Tibial nerve (tissue), 4 donors: ENCODE data around the gene SLITRK1. TPM values are rescaled to one million over a fixed set of nuclear protein-coding genes. Genes with fewer than 3 reads are reported as not detected.

ENCODE experiments used
- DNase-seq, 2 donors: peaks; one replicate each; pipeline ENCODE4 v3.0.0-alpha.2; 2019; ENCODE audit warnings: low spot score in 2 of 2
- H3K27ac ChIP-seq, 4 donors: fragments of 200-600 bp; sonication (generic) in 3 of 4; one replicate each; pipeline ENCODE4 v1.5.1; 2017 to 2019; ENCODE audit warnings: mild to moderate bottlenecking in 1 of 4
- H3K27me3 ChIP-seq, 2 donors: fragments of 200-600 bp; sonication (generic) in 1 of 2; one replicate each; pipeline versions ENCODE4 v1.5.1 to v1.6.0; 2017 to 2019
- H3K36me3 ChIP-seq, 3 donors: fragments of 200-600 bp; sonication (generic); one replicate each; pipeline ENCODE4 v1.5.1; 2018 to 2019
- H3K4me1 ChIP-seq, 4 donors: fragments of 200-600 bp; sonication (generic) in 3 of 4; one replicate each; pipeline ENCODE4 v1.5.1; 2017 to 2019
- H3K4me3 ChIP-seq, 4 donors: fragments of 200-600 bp; sonication (generic) in 3 of 4; one replicate each; pipeline ENCODE4 v1.5.1; 2017 to 2019; ENCODE audit warnings: mild to moderate bottlenecking in 1 of 4, moderate library complexity in 1 of 4
- H3K9me3 ChIP-seq, 4 donors: fragments of 200-600 bp; sonication (generic) in 3 of 4; one replicate each; pipeline ENCODE4 v1.5.1; 2017 to 2019
- EP300 ChIP-seq, 2 donors: sonication (generic); formaldehyde crosslinking; IDR thresholded peaks; one replicate each; pipeline ENCODE4 v1.6.1; 2017; ENCODE audit warnings: antibody characterized with exemption in 2 of 2, mild to moderate bottlenecking in 1 of 2
- POLR2A ChIP-seq, 2 donors: fragments of 450-650 bp; IDR thresholded peaks; one replicate each; pipeline ENCODE4 v1.6.1; 2017; ENCODE audit warnings: antibody characterized with exemption in 2 of 2, mild to moderate bottlenecking in 2 of 2, moderate library complexity in 2 of 2
- WGBS, 2 donors: methylation state at CpG; one replicate each; pipeline ENCODE4 v1.1.5; 2018; 5-methylcytosine and 5-hydroxymethylcytosine counted together
- total RNA-seq, 4 donors: library from RNA; depleted of rRNA; stranded (reverse); fragments of >200 nt; gene quantifications; one replicate each; pipeline ENCODE4 v1.1.0, GENCODE V29; 2016
- TF ChIP-seq, protein P1 (sequence below), 5 experiments: fragments of 200-600 bp in 3 of 5; fragments of 450-650 bp in 2 of 5; sonication (generic) in 3 of 5; IDR thresholded peaks; one replicate each; pipeline ENCODE4 v1.5.1; 2016 to 2019; ENCODE audit warnings: antibody characterized with exemption in 5 of 5, mild to moderate bottlenecking in 3 of 5, moderate library complexity in 2 of 5

Gene SLITRK1
- total RNA-seq, 4 donors from 2014 or later = 0.90 to 2.0 (median 1.8) TPM

DNA sequence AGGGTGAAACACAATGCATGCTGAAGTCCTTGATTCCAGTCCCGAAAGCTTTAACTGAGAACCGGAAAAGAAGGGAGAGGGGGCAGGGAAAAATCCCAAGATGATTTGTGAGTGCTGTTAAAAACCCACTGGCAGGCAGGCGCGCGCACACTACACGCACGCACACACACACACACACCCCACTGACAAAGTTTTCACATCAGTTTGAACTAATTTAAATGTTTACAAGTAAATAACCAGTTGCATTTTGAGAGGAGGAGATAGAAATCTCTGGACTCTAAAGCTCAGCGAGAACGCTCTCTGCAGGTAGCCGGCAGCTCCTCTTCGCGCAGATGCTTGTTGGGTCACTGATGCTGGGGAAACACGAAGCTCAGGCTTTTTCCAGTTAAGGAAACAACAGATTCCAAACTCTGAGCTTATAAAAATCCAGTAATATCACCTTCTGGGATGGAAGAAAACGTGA lies 818 bp upstream of the SLITRK1 start:
- no peak for TF ChIP-seq POLR2A (IDR thresholded peaks at IDR 0.05)
- no peak for TF ChIP-seq EP300 (IDR thresholded peaks at IDR 0.05)
- TF ChIP-seq, protein P1, sequence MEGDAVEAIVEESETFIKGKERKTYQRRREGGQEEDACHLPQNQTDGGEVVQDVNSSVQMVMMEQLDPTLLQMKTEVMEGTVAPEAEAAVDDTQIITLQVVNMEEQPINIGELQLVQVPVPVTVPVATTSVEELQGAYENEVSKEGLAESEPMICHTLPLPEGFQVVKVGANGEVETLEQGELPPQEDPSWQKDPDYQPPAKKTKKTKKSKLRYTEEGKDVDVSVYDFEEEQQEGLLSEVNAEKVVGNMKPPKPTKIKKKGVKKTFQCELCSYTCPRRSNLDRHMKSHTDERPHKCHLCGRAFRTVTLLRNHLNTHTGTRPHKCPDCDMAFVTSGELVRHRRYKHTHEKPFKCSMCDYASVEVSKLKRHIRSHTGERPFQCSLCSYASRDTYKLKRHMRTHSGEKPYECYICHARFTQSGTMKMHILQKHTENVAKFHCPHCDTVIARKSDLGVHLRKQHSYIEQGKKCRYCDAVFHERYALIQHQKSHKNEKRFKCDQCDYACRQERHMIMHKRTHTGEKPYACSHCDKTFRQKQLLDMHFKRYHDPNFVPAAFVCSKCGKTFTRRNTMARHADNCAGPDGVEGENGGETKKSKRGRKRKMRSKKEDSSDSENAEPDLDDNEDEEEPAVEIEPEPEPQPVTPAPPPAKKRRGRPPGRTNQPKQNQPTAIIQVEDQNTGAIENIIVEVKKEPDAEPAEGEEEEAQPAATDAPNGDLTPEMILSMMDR (IDR thresholded peaks at IDR 0.05) = no peak
- 2% methylated on average over 14 of the region's 14 CpGs for WGBS, 2 donors
- peaks cover 0 to 40% of the 10 kb centered on the region in 2 donors for H3K27me3 ChIP-seq

DNA sequence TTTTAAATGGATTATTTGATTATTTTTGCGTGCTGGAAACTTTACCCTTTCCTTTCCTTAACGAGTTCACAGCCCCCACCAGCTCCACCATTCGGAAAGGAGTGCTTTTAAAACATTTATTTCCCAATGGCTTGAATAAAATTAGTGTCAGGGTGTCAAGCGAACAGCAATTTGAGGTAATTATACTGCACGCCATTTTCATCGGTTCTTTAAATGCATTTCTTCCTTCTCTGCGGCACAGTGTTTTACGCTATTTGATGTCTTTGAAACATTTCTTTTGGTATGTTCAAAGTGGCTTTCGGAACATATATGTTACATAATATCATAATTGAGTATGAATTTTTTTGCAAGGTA lies 309 bp upstream of the SLITRK1 start:
- DNase-seq = no peak
- H3K4me3 ChIP-seq = peak overlapping the region in 3 of 4 donors; percentile 31 to 52 (median 31)
- no peaks in the 10 kb centered on the region for H3K36me3 ChIP-seq
- H3K4me1 ChIP-seq = peaks cover 0 to 42% (median 0%) of the 10 kb centered on the region in 4 donors
- no peak overlapping the region for H3K27ac ChIP-seq
- TF ChIP-seq POLR2A (IDR thresholded peaks at IDR 0.05) = no peak
- TF ChIP-seq, protein P1 (IDR thresholded peaks at IDR 0.05) = no peak
- no peak for TF ChIP-seq EP300 (IDR thresholded peaks at IDR 0.05)
- peaks cover 0 to 40% of the 10 kb centered on the region in 2 donors for H3K27me3 ChIP-seq
- no peaks in the 10 kb centered on the region for H3K9me3 ChIP-seq
- 6% methylated on average over 9 of the region's 9 CpGs for WGBS, 2 donors

More for the DNA sequence above, 818 bp upstream of the SLITRK1 start:
- peaks cover 0 to 38% (median 0%) of the 10 kb centered on the region in 4 donors for H3K4me1 ChIP-seq
- peak overlapping the region in 2 of 4 donors; percentile 6 to 52 for H3K4me3 ChIP-seq
- H3K9me3 ChIP-seq = no peaks in the 10 kb centered on the region
- no peaks in the 10 kb centered on the region for H3K36me3 ChIP-seq
- H3K27ac ChIP-seq = no peak overlapping the region
- DNase-seq = no peak

DNA sequence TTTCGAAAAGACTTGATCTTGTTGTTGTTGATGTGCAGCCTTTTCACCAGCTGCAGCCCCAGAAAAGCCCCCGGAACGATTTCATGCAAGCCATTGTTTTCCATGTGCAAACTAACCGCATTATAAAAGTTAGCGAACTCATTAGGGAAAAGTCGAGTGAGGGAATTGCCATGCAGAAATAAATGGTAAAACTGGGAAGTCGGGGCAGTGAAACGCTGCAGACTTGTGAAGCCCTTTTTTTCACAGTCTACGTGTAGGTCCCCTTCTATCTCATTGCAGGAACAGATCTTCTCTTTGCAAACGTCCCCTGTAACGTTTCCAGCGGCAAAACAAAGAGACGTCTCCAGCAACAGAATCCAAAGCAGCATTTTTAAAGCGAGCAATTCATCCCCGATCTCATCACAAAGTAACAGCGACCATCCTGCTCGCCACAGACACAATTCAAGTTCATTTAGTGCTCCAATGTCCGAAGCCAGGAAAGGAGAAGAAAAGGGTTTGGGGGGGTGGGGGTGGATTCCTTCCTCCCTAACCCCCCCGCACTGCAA lies 1.1 kb downstream of the SLITRK1 start:
- WGBS, 2 donors = 1 to 2% methylated on average over 19 of the region's 19 CpGs
- H3K27me3 ChIP-seq = peaks cover 0 to 40% of the 10 kb centered on the region in 2 donors
- no peaks in the 10 kb centered on the region for H3K9me3 ChIP-seq
- H3K36me3 ChIP-seq = no peaks in the 10 kb centered on the region
- no peak for DNase-seq
- peak overlapping the region in 1 of 4 donors; percentile 8 for H3K27ac ChIP-seq
- no peak for TF ChIP-seq EP300 (IDR thresholded peaks at IDR 0.05)
- no peak for TF ChIP-seq POLR2A (IDR thresholded peaks at IDR 0.05)
- TF ChIP-seq, protein P1 (IDR thresholded peaks at IDR 0.05) = no peak
- H3K4me1 ChIP-seq = peaks cover 0 to 42% (median 0%) of the 10 kb centered on the region in 4 donors
- peak overlapping the region; percentile 9 to 52 (median 31) for H3K4me3 ChIP-seq

DNA sequence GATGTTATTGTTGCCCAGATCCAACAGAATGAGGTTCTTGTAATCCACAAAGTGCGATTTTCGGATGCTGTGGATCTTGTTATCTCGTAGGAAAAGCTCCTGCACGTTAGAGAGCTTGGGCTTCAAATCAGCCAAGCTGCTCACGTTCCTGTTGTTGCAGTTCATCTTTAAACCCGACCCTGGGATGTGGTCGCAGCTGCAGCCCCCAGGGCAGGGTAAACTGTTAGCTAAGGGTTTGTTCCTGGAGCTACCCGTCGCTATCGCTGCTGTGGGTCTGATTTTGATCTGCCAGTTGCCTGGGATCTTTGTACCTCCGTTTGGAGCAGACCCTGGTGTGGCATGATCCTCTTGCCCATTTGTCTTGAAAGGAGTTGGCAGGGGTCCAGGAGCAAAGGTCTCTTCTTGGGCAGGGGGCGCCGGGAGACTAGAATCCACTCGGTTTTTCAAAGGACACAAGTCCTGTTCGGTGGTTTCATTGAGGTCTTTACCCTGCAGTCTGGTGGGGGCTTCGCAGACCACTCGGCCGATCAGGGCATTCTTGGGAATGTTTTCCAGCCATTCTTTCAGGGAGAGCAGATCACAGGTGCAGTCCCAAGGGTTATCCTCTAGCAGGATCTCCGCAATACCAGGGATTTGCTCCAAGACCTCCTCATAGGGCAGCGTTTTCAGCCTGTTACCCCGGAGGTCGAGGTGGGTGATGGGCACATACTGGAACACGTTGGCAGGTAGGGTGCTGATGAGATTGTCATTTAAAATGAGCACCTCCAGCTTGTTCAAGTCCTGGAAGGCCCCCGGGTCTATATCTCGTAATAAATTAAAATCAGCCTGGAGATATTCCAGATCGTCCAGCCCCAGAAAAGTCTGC lies 1.8 kb downstream of the SLITRK1 start:
- WGBS, 2 donors = 1 to 13% methylated on average over 23 to 26 of the region's 26 CpGs
- DNase-seq = no peak
- peak overlapping the region in 1 of 4 donors; percentile 8 for H3K27ac ChIP-seq
- H3K9me3 ChIP-seq = no peaks in the 10 kb centered on the region
- peak overlapping the region; percentile 9 to 52 (median 31) for H3K4me3 ChIP-seq
- H3K36me3 ChIP-seq = no peaks in the 10 kb centered on the region
- TF ChIP-seq EP300 (IDR thresholded peaks at IDR 0.05) (no peak), POLR2A (IDR thresholded peaks at IDR 0.05) (no peak)
- TF ChIP-seq, protein P1 (IDR thresholded peaks at IDR 0.05) = no peak
- H3K4me1 ChIP-seq = peaks cover 0 to 42% (median 0%) of the 10 kb centered on the region in 4 donors
- peaks cover 0 to 40% of the 10 kb centered on the region in 2 donors for H3K27me3 ChIP-seq
